ENCODE data around the gene CYTIP. TPM values are rescaled to one million over a fixed set of nuclear protein-coding genes. Genes with fewer than 3 reads are reported as not detected.
"Not testable (repeated sequence)": the region's sequence is repeated elsewhere in the genome, so short reads cannot be mapped to it uniquely, and the experiment has no call there.

The CYTIP gene
- polyA plus RNA-seq, 1 experiment = not detected

GRCh38 chr2:157377861-157378260 is 66.0 kb downstream of the CYTIP start:
- ChIA-PET CTCF (no interaction called here), POLR2A (no interaction called here)
- Histone ChIP-seq H3K36me3 (ENCODE audit: control insufficient read depth, insufficient read depth, low read length) (no peaks in the 10 kb centered on the region), H3K27me3 (ENCODE audit: control insufficient read depth, insufficient read depth, low read length) (no peaks in the 10 kb centered on the region), H3K4me3 (ENCODE audit: low read depth, low read length) (no peak overlapping the region)
- no peak for TF ChIP-seq CTCF (IDR thresholded peaks at IDR 0.05; ENCODE audit: insufficient read depth, low read depth, low read length)
- DNase-seq (ENCODE audit: low read depth) = no peak

GRCh38 chr2:157376041-157376440 is 67.8 kb downstream of the CYTIP start:
- CTCF ChIA-PET = no interaction called here
- no peaks in the 10 kb centered on the region for H3K36me3 ChIP-seq (ENCODE audit: control insufficient read depth, insufficient read depth, low read length)
- no peak for DNase-seq (ENCODE audit: low read depth)
- no peak overlapping the region for H3K4me3 ChIP-seq (ENCODE audit: low read depth, low read length)
- H3K27me3 ChIP-seq (ENCODE audit: control insufficient read depth, insufficient read depth, low read length) = no peaks in the 10 kb centered on the region
- TF ChIP-seq CTCF (IDR thresholded peaks at IDR 0.05; ENCODE audit: insufficient read depth, low read depth, low read length) = no peak
- POLR2A ChIA-PET = no interaction called here

GRCh38 chr2:157375384-157375783 is 68.5 kb downstream of the CYTIP start:
- H3K36me3 ChIP-seq (ENCODE audit: control insufficient read depth, insufficient read depth, low read length) = no peaks in the 10 kb centered on the region
- TF ChIP-seq CTCF (IDR thresholded peaks at IDR 0.05; ENCODE audit: insufficient read depth, low read depth, low read length) = no peak
- no peaks in the 10 kb centered on the region for H3K27me3 ChIP-seq (ENCODE audit: control insufficient read depth, insufficient read depth, low read length)
- ChIA-PET CTCF (no interaction called here), POLR2A (no interaction called here)
- no peak for DNase-seq (ENCODE audit: low read depth)
- no peak overlapping the region for H3K4me3 ChIP-seq (ENCODE audit: low read depth, low read length)

- CTCF ChIA-PET; H3K27me3 ChIP-seq (ENCODE audit: control insufficient read depth, insufficient read depth, low read length); POLR2A ChIA-PET; H3K36me3 ChIP-seq (ENCODE audit: control insufficient read depth, insufficient read depth, low read length); H3K4me3 ChIP-seq (ENCODE audit: low read depth, low read length); DNase-seq (ENCODE audit: low read depth): not testable (repeated sequence)
Measured at GRCh38 chr2:157368508-157368907, 75.4 kb downstream of the CYTIP start.

GRCh38 chr2:157367704-157368103 is 76.2 kb downstream of the CYTIP start:
- DNase-seq (ENCODE audit: low read depth) = no peak
- no peak for TF ChIP-seq CTCF (IDR thresholded peaks at IDR 0.05; ENCODE audit: insufficient read depth, low read depth, low read length)
- POLR2A ChIA-PET = no interaction called here
- Histone ChIP-seq H3K4me3 (ENCODE audit: low read depth, low read length) (no peak overlapping the region), H3K36me3 (ENCODE audit: control insufficient read depth, insufficient read depth, low read length) (no peaks in the 10 kb centered on the region), H3K27me3 (ENCODE audit: control insufficient read depth, insufficient read depth, low read length) (no peaks in the 10 kb centered on the region)
- CTCF ChIA-PET = interaction anchor here (1.5 kb wide), 1 partner anchor 32 kb away, joined by 5 read pairs; no protein-coding TSS in a partner anchor

Other genes with a start within 250 kb of the CYTIP start
- gene GALNT5, start 186.4 kb downstream of the CYTIP start, polyA plus RNA-seq (2011; rRNA removed) = 22.6 and 37.8 TPM in 2 replicates
- 0.06 TPM in 1 of 2 replicates, not detected in the other for gene ERMN, start 118.3 kb downstream of the CYTIP start, polyA plus RNA-seq (2011; rRNA removed)
- 0.01 and 0.04 TPM in 2 replicates for gene ACVR1C, start 184.8 kb upstream of the CYTIP start, polyA plus RNA-seq (2011; rRNA removed)

Data from BJ (cell line).